ENCODE measurements around the gene PGS1. TPM values are rescaled to one million over a fixed set of nuclear protein-coding genes. Genes with fewer than 3 reads are reported as not detected.

The PGS1 gene
- total RNA-seq, 1 experiment from 2014 or later: 71.8 TPM

DNA sequence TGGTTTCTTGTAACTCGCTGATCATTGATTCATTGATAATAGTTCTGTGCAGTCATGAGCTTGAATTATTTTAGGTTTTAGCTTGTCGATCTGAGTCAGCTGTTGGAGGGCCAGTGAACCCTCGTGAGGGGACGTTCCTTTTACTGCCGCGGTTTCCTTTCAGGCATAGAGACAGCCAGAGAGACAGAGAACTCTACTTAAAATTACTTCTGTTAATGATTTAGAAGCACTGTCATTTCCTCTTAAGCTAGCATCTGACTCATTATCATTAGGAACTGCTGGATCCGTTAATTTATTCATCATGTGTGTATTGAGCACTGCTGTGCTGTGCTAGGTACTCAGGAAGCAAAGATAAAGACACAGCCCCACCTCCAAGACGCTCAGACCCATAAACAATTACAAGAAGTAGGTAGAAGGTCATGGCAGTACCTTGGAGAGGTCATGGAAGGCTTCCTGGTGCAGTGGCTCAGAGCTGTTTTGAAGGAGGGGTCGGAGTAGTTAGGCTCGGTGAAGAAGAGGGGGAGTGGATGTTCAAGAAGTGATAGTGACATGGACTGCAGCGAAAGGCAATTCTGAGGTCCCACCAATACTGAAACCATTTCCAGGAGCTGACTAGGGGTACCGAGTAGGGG, 3.3 kb downstream of the PGS1 start:
- no peak overlapping the region; the same call in 1 of the 2 replicates for H3K4me3 ChIP-seq (ENCODE audit: insufficient read depth, low read depth, low read length)
- DNase-seq: no peak

DNA sequence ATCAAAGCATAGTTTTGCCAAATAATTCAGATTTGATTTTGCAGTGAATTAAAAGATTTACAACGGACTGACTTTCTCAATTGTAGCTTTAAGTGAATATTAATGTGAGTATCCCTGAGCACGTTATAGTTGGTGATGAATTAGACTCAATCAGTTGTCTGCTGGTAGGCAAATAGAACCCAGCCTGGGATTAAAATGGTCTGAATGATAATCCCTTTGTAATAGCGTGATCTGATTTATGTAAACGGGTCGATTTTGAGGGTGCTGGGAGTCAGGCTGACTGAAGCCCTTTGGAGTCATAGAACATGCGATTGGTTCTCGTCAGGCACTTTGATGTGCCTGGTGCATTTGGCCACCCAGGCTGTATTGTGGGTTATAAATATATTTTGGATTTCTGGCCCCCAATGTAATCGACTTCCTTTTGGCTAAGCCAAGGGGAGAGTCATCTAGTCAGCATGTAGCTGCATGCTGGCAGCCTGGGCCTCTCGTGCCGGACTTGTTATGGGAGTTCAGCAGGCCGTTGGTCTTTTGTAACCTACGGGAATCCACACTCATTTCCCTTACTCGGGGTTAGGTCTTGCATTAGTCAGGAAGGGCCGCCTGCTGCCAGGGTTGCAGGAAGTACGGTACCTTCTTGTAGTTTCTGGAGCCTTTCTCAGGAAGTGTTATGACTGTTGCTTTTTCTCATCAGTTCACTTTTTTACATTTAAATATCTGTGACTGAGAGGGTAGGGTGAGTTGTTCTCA, 5.4 kb downstream of the PGS1 start:
- no peak for DNase-seq

More for the DNA sequence above, 3.3 kb downstream of the PGS1 start:
- H3K27me3 ChIP-seq (ENCODE audit: control insufficient read depth, insufficient read depth, low read length): no peaks in the 10 kb centered on the region
- H3K36me3 ChIP-seq (replicated peaks; ENCODE audit: control insufficient read depth, insufficient read depth, low read length): no peaks in the 10 kb centered on the region

DNA sequence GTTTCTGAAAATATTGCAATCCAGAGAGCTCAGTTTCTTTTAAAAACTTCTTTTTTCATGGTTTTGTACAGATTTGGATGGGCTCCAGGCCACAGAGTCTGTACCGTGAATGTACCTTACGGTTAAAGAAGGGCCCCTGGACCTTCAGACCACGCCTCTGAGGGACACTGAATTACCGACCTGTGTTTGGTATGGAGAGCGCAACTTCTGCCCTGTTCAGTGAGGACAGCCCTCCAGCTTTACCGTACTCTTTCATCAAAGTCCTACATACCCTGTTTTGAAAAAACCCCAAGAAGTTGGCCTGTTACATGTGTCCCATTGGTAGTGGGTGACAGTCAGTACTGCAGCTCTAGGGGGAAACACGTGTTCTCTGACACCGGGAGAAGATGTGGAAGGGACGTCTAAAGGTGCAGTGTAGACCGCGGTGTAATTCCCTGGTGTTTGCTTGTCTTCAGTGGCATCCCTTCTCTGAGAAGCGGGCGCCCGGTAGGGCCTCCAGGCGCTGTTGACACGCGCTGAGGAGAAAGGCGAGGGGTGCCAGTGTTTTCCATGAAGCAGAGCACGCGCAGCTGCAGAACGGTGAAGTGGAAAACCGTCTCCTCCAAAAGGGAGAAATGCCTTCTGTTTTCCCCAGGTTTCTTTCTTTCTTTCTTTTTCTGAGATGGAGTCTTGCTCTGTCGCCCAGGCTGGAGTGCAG, 6.2 kb downstream of the PGS1 start:
- H3K27me3 ChIP-seq (ENCODE audit: control insufficient read depth, insufficient read depth, low read length): no peaks in the 10 kb centered on the region
- H3K4me3 ChIP-seq (ENCODE audit: insufficient read depth, low read depth, low read length): no peak overlapping the region
- no peak for DNase-seq
- no peaks in the 10 kb centered on the region; the same call in 1 of the 2 replicates for H3K36me3 ChIP-seq (replicated peaks; ENCODE audit: control insufficient read depth, insufficient read depth, low read length)

More for the DNA sequence above, 5.4 kb downstream of the PGS1 start:
- Histone ChIP-seq H3K36me3 (replicated peaks; ENCODE audit: control insufficient read depth, insufficient read depth, low read length) (no peaks in the 10 kb centered on the region; the same call in 1 of the 2 replicates), H3K27me3 (ENCODE audit: control insufficient read depth, insufficient read depth, low read length) (no peaks in the 10 kb centered on the region), H3K4me3 (ENCODE audit: insufficient read depth, low read depth, low read length) (no peak overlapping the region)

DNA sequence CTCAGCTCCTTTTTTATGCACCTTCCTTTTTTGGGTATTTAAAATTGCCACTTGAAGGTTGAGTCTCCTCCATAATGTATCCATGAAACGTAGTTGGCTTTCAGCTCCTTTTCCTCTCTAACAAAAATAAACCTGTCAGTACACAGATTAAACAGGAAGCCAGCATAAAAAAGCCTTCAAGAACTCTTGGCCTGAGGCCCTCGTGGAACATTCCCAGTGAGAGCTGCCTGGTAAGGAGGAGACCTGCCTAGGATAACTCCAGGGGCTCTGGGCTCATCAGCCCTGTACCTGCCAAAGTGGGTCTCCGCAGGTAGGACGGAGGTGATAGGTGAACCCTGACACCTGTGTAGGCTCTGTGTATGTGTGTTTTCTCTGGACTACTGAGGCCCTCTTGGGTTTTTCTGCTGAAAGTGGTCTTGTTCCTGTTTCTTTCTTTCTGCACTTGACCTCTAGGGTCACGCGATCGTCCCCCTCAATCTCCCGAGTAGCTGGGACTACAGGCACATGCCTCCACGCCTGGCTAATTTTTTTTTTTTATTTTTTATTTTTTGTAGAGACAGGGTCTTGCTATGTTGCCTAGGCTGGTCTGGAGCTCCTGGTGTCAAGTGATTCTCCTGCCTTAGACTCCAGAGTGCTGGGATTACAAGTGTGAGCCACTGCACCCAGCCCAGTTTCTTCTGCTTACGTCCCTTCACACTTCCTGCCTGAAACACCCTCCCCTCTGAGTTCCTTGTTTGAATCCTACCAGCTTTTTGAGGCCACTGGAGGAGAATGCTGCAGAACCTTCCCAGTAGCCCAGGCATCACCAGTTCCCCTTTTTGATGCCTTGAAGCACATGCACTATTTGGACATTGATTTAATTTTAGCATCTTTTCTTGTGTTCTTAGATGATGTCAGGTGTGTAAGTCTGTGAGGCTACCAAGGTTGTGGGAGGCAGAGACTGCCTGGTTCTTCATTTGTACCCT, 9.8 kb downstream of the PGS1 start:
- no peak overlapping the region for H3K4me3 ChIP-seq (ENCODE audit: insufficient read depth, low read depth, low read length)
- peaks cover 2% of the 10 kb centered on the region; the same call in 1 of the 2 replicates for H3K36me3 ChIP-seq (replicated peaks; ENCODE audit: control insufficient read depth, insufficient read depth, low read length)
- no peak for DNase-seq
- no peaks in the 10 kb centered on the region for H3K27me3 ChIP-seq (ENCODE audit: control insufficient read depth, insufficient read depth, low read length)

DNA sequence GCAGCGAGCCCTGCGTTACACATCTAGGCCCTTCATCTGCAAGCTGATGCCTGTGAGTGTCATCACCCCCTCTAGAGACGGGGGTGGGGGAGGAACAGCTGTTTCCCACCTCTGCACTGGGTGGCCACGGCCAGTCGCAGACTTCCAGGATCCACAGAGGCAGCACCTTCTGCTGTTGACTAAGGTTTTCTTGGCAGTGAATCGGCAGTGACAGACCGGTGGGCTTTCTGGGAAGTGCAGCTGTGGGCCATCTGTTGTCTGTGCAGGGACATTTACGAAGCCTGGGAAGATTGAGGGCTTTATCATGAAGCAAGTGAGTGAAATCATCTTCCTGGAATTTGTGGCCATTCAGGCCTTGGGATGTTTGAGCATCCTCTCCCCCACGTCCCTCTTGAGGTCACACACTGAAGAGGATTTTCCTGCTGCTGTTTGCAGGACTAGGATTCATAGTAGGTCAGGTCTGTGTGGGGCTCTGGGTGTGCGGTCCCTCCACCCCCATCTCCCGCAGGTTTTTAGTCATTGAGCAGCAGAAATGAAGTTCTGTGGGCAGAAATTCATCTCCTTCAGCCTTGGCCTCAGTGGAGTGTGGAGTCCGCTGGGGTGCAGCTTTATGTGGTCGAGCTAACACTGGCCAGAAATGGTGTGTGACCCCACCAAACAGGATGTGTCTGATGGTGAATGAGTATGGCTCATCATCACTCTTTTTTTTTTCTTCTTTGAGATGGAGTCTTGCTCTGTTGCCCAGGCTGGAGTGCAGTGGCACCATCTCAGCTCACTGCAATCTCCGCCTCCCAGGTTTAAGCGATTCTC, 12.0 kb downstream of the PGS1 start:
- H3K36me3 ChIP-seq (replicated peaks; ENCODE audit: control insufficient read depth, insufficient read depth, low read length): peaks cover 3% of the 10 kb centered on the region; the same call in 1 of the 2 replicates
- no peak overlapping the region for H3K4me3 ChIP-seq (ENCODE audit: insufficient read depth, low read depth, low read length)
- no peak for DNase-seq
- no peaks in the 10 kb centered on the region for H3K27me3 ChIP-seq (ENCODE audit: control insufficient read depth, insufficient read depth, low read length)

DNA sequence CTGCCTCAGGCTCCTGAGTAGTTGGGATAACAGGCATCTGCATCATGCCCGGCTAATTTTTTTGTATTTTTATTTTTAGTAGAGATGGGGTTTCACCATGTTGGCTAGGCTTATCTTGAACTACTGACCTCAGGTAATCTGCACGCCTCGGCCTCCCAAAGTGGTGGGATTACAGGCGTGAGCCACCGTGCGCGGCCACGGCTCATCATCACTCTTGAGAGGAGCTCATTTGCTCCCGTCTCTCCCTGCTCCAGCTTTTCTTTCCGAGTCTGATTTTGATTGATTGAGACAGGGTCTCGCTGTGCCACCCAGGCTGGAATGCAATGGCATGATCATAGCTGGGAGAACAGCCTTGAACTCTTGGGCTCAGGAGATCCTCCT, 12.6 kb downstream of the PGS1 start:
- H3K36me3 ChIP-seq (replicated peaks; ENCODE audit: control insufficient read depth, insufficient read depth, low read length): peaks cover 3% of the 10 kb centered on the region; the same call in 1 of the 2 replicates
- H3K4me3 ChIP-seq (ENCODE audit: insufficient read depth, low read depth, low read length): no peak overlapping the region
- no peak for DNase-seq
- H3K27me3 ChIP-seq (ENCODE audit: control insufficient read depth, insufficient read depth, low read length): no peaks in the 10 kb centered on the region

DNA sequence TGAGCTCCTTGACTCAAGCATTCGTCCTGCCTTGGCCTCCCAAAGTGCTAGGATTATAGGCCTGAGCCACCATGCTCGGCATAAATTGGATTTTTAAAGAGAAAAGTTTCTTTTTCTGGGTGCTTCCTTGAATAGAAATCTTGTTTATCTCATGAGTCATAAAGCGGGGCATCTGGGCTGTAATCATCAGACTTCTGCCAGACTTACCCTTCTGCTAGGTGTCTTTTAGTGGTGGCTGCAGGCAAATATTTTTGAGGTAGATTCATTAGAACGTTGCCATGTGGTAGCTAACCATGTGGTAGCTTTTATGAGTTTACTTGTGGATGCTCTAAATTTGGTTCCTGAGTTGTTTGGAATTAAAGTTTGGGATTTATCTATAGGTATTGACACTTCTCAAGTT, 13.4 kb downstream of the PGS1 start:
- DNase-seq: no peak
- peaks cover 8% of the 10 kb centered on the region for H3K36me3 ChIP-seq (replicated peaks; ENCODE audit: control insufficient read depth, insufficient read depth, low read length)
- no peak overlapping the region for H3K4me3 ChIP-seq (ENCODE audit: insufficient read depth, low read depth, low read length)
- no peaks in the 10 kb centered on the region for H3K27me3 ChIP-seq (ENCODE audit: control insufficient read depth, insufficient read depth, low read length)

- Histone ChIP-seq H3K36me3 (replicated peaks; ENCODE audit: control insufficient read depth, insufficient read depth, low read length) (peaks cover 9% of the 10 kb centered on the region), H3K27me3 (ENCODE audit: control insufficient read depth, insufficient read depth, low read length) (no peaks in the 10 kb centered on the region), H3K4me3 (ENCODE audit: insufficient read depth, low read depth, low read length) (no peak overlapping the region)
- DNase-seq: no peak
These were observed 13.8 kb downstream of the PGS1 start for GRCh38 chr17:78392295-78392694.

DNA sequence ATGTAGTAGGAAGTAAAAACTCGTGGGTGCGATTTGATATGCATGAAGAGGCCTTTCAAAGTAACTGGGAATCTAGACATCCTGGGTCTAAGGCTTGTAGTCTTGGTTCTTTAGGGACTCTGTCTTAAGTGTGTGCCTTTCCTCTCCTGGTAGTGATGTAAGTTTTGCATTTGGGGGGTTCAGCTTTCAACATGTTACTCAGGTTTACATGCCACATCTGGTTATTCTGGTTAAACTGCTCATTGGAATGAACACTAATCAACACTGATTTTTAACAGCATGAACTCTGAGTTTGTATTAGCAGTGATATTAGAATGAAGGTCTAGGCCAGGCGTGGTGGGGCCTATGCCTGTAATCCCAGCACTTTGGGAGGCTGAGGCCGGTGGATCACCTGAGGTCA, 15.1 kb downstream of the PGS1 start:
- no peaks in the 10 kb centered on the region for H3K27me3 ChIP-seq (ENCODE audit: control insufficient read depth, insufficient read depth, low read length)
- H3K4me3 ChIP-seq (ENCODE audit: insufficient read depth, low read depth, low read length): no peak overlapping the region
- peaks cover 15% of the 10 kb centered on the region for H3K36me3 ChIP-seq (replicated peaks; ENCODE audit: control insufficient read depth, insufficient read depth, low read length)
- DNase-seq: no peak

DNA sequence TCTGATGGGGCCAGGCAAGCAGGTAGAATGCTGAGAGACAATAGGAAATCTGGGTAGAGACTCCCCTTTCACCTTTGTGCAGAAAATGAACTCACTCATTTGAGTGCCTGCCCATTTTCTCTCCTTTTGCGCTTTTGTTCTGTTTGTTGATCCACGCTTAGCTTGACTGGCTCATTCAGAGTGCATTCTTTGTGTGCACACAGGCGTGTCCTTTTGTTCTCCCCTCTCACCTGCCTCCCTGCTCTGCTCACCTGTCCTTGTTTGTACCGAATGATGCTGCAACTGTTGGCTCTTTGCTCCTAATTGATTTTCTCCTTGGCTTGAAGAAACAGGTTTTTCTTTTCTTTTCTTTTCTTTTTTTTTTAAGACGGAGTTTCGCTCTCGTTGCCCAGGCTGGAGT, 15.8 kb downstream of the PGS1 start:
- no peak for DNase-seq
- H3K4me3 ChIP-seq (ENCODE audit: insufficient read depth, low read depth, low read length): no peak overlapping the region
- no peaks in the 10 kb centered on the region for H3K27me3 ChIP-seq (ENCODE audit: control insufficient read depth, insufficient read depth, low read length)
- peaks cover 21% of the 10 kb centered on the region for H3K36me3 ChIP-seq (replicated peaks; ENCODE audit: control insufficient read depth, insufficient read depth, low read length)

DNA sequence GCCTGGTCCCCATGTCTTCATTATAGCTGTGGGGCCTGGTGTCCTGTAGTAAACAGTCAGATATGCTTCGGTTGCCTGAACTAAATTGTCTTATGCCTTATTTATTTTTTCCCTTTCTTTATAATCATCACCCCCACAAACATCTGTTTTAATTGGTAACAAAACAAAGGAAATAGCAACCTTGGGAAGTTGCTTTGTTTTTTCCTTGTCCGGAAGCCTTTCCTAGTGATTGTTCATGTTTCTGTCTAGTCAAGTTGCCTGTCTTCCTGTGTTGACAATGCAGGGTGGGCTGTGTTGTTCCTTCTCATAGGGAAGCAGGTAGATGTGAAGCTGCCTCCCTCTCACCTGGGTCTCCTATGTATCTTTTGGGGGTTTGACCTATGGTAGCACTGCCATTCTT, 16.7 kb downstream of the PGS1 start:
- no peak overlapping the region for H3K4me3 ChIP-seq (ENCODE audit: insufficient read depth, low read depth, low read length)
- H3K27me3 ChIP-seq (ENCODE audit: control insufficient read depth, insufficient read depth, low read length): no peaks in the 10 kb centered on the region
- DNase-seq: no peak
- peaks cover 29% of the 10 kb centered on the region for H3K36me3 ChIP-seq (replicated peaks; ENCODE audit: control insufficient read depth, insufficient read depth, low read length)

DNA sequence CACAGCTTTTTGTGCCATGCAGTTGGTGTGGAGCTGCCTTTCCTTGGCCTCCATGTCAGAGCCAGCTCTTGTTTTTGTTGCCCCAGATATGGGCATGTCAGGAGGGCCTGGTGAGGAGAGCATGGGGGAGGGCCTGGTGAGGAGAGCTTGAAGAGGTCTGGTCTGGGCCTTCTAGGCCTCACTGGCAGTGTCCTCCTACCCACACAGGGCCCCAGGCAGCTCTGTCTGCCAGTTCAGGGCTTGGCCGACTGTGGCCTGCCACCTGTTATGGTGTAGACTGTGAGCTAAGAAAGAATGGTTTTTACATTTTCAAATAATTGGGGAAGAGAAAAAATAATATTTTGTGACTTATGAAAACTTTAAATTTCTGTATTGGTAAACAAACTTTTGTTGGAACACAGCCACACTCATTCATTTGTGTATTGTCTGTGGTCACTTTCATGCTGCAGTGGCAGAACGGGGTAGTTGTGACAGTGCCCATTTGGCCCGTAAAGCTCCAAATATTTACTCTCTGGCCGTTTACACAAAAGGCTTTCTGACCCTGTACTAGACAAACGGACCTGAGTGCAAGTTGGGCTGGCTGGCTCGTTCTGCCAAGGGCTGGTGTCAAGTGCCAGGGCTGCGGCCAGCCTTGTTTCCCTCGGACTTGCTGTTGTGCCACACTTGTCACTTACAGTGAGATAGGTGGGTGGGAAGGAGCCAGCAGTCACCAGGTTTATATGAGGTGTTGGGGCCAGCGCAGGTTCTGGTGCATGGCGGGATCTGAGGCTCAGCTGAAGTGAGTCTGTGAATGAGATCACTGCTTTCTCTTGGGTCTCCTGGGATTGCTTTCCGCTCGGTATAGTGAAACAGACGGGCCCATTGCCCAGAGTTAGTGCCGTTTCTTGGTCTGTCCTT, 18.2 kb downstream of the PGS1 start:
- no peaks in the 10 kb centered on the region for H3K27me3 ChIP-seq (ENCODE audit: control insufficient read depth, insufficient read depth, low read length)
- no peak overlapping the region for H3K4me3 ChIP-seq (ENCODE audit: insufficient read depth, low read depth, low read length)
- H3K36me3 ChIP-seq (replicated peaks; ENCODE audit: control insufficient read depth, insufficient read depth, low read length): peaks cover 43% of the 10 kb centered on the region
- no peak for DNase-seq

DNA sequence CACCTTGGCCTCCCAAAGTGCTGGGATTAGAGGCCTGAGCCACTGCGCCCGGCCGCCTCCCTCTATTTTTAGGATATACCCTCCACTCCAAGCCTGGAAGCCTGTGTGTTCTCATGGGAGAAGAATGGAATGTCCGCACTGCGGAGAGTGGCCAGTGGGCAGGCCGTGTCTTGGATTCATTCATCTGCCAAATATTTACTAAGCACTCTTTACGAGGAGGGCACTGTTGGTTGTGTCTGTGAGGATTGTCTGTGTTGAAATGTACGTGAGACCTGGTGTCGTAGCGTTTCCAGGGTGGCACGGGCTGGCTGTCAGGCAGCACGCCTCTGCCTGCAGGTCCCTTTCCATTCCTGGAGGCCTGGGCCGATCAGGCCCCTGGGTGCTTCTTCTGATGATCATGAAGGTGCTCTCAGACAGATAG, 19.2 kb downstream of the PGS1 start:
- peaks cover 44% of the 10 kb centered on the region for H3K36me3 ChIP-seq (replicated peaks; ENCODE audit: control insufficient read depth, insufficient read depth, low read length)
- DNase-seq: no peak
- H3K4me3 ChIP-seq (ENCODE audit: insufficient read depth, low read depth, low read length): no peak overlapping the region
- H3K27me3 ChIP-seq (ENCODE audit: control insufficient read depth, insufficient read depth, low read length): no peaks in the 10 kb centered on the region
